ENCODE results near the gene AK5.

The AK5 gene

GRCh38 chr1:77245830-77246229 lies 36.0 kb upstream of the AK5 start:
- DNase-seq (ENCODE audit: extremely low spot score) = no peak
- TF ChIP-seq CTCF (IDR thresholded peaks at IDR 0.05; ENCODE audit: control extremely low read depth, extremely low read depth, low read depth, missing control alignments) = no peak
- POLR2A ChIA-PET = no interaction called here
- CTCF ChIA-PET = no interaction called here

- ChIA-PET CTCF (no interaction called here), POLR2A (no interaction called here)
- DNase-seq (ENCODE audit: extremely low spot score) = no peak
- TF ChIP-seq CTCF (IDR thresholded peaks at IDR 0.05; ENCODE audit: control extremely low read depth, extremely low read depth, low read depth, missing control alignments) = no peak
Observed at GRCh38 chr1:77250126-77250525, 31.7 kb upstream of the AK5 start.

GRCh38 chr1:77253211-77253610 lies 28.6 kb upstream of the AK5 start:
- CTCF ChIA-PET = no interaction called here
- DNase-seq (ENCODE audit: extremely low spot score) = no peak
- POLR2A ChIA-PET = no interaction called here
- TF ChIP-seq CTCF (IDR thresholded peaks at IDR 0.05; ENCODE audit: control extremely low read depth, extremely low read depth, low read depth, missing control alignments) = no peak

- POLR2A ChIA-PET = no interaction called here
- no peak for DNase-seq (ENCODE audit: extremely low spot score)
- TF ChIP-seq CTCF (IDR thresholded peaks at IDR 0.05; ENCODE audit: control extremely low read depth, extremely low read depth, low read depth, missing control alignments) = no peak
- CTCF ChIA-PET = no interaction called here
Observed at GRCh38 chr1:77263708-77264107, 18.1 kb upstream of the AK5 start.

- ChIA-PET CTCF (no interaction called here), POLR2A (no interaction called here)
- DNase-seq (ENCODE audit: extremely low spot score) = no peak
- no peak for TF ChIP-seq CTCF (IDR thresholded peaks at IDR 0.05; ENCODE audit: control extremely low read depth, extremely low read depth, low read depth, missing control alignments)
Observed at GRCh38 chr1:77265180-77265579, 16.6 kb upstream of the AK5 start.

GRCh38 chr1:77267035-77267434 lies 14.8 kb upstream of the AK5 start:
- no peak for TF ChIP-seq CTCF (IDR thresholded peaks at IDR 0.05; ENCODE audit: control extremely low read depth, extremely low read depth, low read depth, missing control alignments)
- ChIA-PET CTCF (no interaction called here), POLR2A (no interaction called here)
- DNase-seq (ENCODE audit: extremely low spot score) = no peak
